GM12878 (cell line): ENCODE measurements around the gene SEC11A. TPM values are rescaled to one million over a fixed set of nuclear protein-coding genes. Genes with fewer than 3 reads are reported as not detected.

Experiments
- ATAC-seq: fragments of 200-7000 bp; cut with Tn5 transposase; 3 replicates; pipeline ENCODE4 v1.9.1; 2020; ENCODE audit warnings: mild to moderate bottlenecking, moderate library complexity
- BruUV-seq: library from RNA; stranded (reverse); fragments of 400-500 nt; replicated peaks from 2 replicates; lab custom pipeline; 2021; lab: Mats Ljungman, UMichigan
- CTCF ChIA-PET: fragments of 300-600 bp; sonication (Branson Sonifier 250); formaldehyde crosslinking; extraction: SDS; loops from one replicate; lab custom pipeline; 2021; ENCODE audit warnings: inconsistent platforms; lab: Yijun Ruan, JAX
- POLR2A ChIA-PET: fragments of 350-600 bp; formaldehyde crosslinking; extraction: SDS; loops from one replicate; lab custom pipeline; 2021; ENCODE audit warnings: inconsistent platforms; lab: Charles Lee
- RAD21 ChIA-PET: fragments of 300-600 bp; sonication (Branson Sonifier 250); formaldehyde crosslinking; loops from one replicate; lab custom pipeline; 2023; ENCODE audit warnings: antibody characterized with exemption; ENCODE audit not compliant: unreplicated experiment; lab: Charles Lee
- SMC1A ChIA-PET: fragments of 300-600 bp; sonication (Branson Sonifier 250); formaldehyde crosslinking; loops from one replicate; lab custom pipeline; 2023; ENCODE audit not compliant: unreplicated experiment, uncharacterized antibody; lab: Charles Lee
- DNase-seq: peaks from one replicate; pipeline ENCODE4 v3.0.0-alpha.2; 2011; ENCODE audit warnings: low read depth, low spot score
- FAIRE-seq: peaks from 3 replicates; lab custom pipeline; 2011; peaks lifted over from hg19 to GRCh38; lab: Jason Lieb, UNC
- H2AFZ ChIP-seq: 2 replicates; pipeline ENCODE4 v1.6.0; 2011; ENCODE audit warnings: low read depth, low read length, control low read depth; ENCODE audit not compliant: control insufficient read depth
- H3K27ac ChIP-seq: 2 replicates; pipeline ENCODE4 v1.5.1; 2011; ENCODE audit warnings: control low read depth; ENCODE audit not compliant: control insufficient read depth, insufficient read depth
- H3K27me3 ChIP-seq, 2 experiments: replicated peaks in 1 of 2; 2 replicates each; pipeline versions ENCODE4 v1.6.0 to v1.6.1; 2011; ENCODE audit warnings: low read length in 1 of 2; ENCODE audit not compliant: control insufficient read depth in 2 of 2, insufficient read depth in 2 of 2
- H3K36me3 ChIP-seq, 2 experiments: 2 replicates each; pipeline ENCODE4 v1.5.1; 2011; ENCODE audit warnings: low read length in 1 of 2; ENCODE audit not compliant: control insufficient read depth in 2 of 2, insufficient read depth in 2 of 2
- H3K4me1 ChIP-seq: 2 replicates; pipeline ENCODE4 v1.6.1; 2011; ENCODE audit warnings: mild to moderate bottlenecking, low read length, moderate library complexity, mixed read lengths; ENCODE audit not compliant: control insufficient read depth, insufficient read depth
- H3K4me2 ChIP-seq: 2 replicates; pipeline ENCODE4 v1.6.0; 2011; ENCODE audit warnings: control low read depth; ENCODE audit not compliant: control insufficient read depth, insufficient read depth
- H3K4me3 ChIP-seq: fragments of 200-600 bp; sonication (generic); 2 replicates; pipeline ENCODE4 v1.5.1; 2016
- H3K79me2 ChIP-seq: 2 replicates; pipeline ENCODE4 v1.6.0; 2011; ENCODE audit warnings: low read length; ENCODE audit not compliant: control insufficient read depth, insufficient read depth
- H3K9ac ChIP-seq: 2 replicates; pipeline ENCODE4 v1.8.0; 2011; ENCODE audit warnings: low read length, control low read depth, mixed read lengths; ENCODE audit not compliant: control insufficient read depth, insufficient read depth
- H3K9me3 ChIP-seq: replicated peaks from 3 replicates; pipeline ENCODE4 v1.5.1; 2011; ENCODE audit warnings: mild to moderate bottlenecking, low read length; ENCODE audit not compliant: control insufficient read depth, insufficient read depth
- H4K20me1 ChIP-seq: 2 replicates; pipeline ENCODE4 v1.6.0; 2011; ENCODE audit not compliant: control insufficient read depth, insufficient read depth
- ATF7 ChIP-seq: fragments of 450-650 bp; IDR thresholded peaks from 2 replicates; pipeline ENCODE4 v1.6.1; 2016; ENCODE audit warnings: low read depth, mild to moderate bottlenecking
- BHLHE40 ChIP-seq, 2 experiments: fragments of 450-650 bp in 1 of 2; IDR thresholded peaks; 2 replicates each; pipeline ENCODE4 v1.6.1; 2011 to 2017; ENCODE audit warnings: low read depth in 2 of 2, borderline replicate concordance in 1 of 2, improper control_type of control experiment in 1 of 2, low read length in 1 of 2, mild to moderate bottlenecking in 1 of 2
- CEBPB ChIP-seq, 2 experiments: fragments of 150-350 bp in 1 of 2; IDR thresholded peaks; 2 replicates each; pipeline ENCODE4 v1.6.1; 2012 to 2014; ENCODE audit warnings: low read depth in 2 of 2, low read length in 2 of 2, borderline replicate concordance in 1 of 2, inconsistent platforms in 1 of 2
- CHD2 ChIP-seq: IDR thresholded peaks from 2 replicates; pipeline ENCODE4 v1.6.1; 2011; ENCODE audit warnings: low read depth, low read length, improper control_type of control experiment, borderline replicate concordance
- DPF2 ChIP-seq: fragments of 450-650 bp; IDR thresholded peaks from 2 replicates; pipeline ENCODE4 v1.6.1; 2017; ENCODE audit warnings: mild to moderate bottlenecking
- ELK1 ChIP-seq: IDR thresholded peaks from 2 replicates; pipeline ENCODE4 v1.6.1; 2012; ENCODE audit warnings: low read depth, low read length, improper control_type of control experiment
- FOXM1 ChIP-seq: IDR thresholded peaks from 2 replicates; pipeline ENCODE4 v1.6.1; 2012; ENCODE audit warnings: low read depth, mild to moderate bottlenecking, inconsistent platforms, low read length, moderate library complexity
- HDAC2 ChIP-seq: fragments of 200-600 bp; sonication (generic); IDR thresholded peaks from 2 replicates; pipeline ENCODE4 v1.6.1; 2017
- KAT2A ChIP-seq: conservative IDR thresholded peaks from 2 replicates; pipeline ENCODE4 v1.6.1; 2011; ENCODE audit warnings: low read depth, low read length; ENCODE audit not compliant: control insufficient read depth
- KDM1A ChIP-seq: fragments of 200-600 bp; sonication (generic); IDR thresholded peaks from 2 replicates; pipeline ENCODE4 v1.6.1; 2016; ENCODE audit warnings: borderline replicate concordance
- MTA2 ChIP-seq: fragments of 450-650 bp; IDR thresholded peaks from 2 replicates; pipeline ENCODE4 v1.6.1; 2016; ENCODE audit warnings: low read depth, mild to moderate bottlenecking, moderate library complexity
- NBN ChIP-seq: fragments of 450-650 bp; IDR thresholded peaks from 2 replicates; pipeline ENCODE4 v1.6.1; 2016
- NR2C1 ChIP-seq: fragments of 450-650 bp; IDR thresholded peaks from 2 replicates; pipeline ENCODE4 v1.6.1; 2017; ENCODE audit warnings: antibody characterized with exemption, mild to moderate bottlenecking, moderate library complexity
- NR2F1 ChIP-seq: fragments of 450-650 bp; conservative IDR thresholded peaks from 2 replicates; pipeline ENCODE4 v1.6.1; 2017; ENCODE audit warnings: mild to moderate bottlenecking
- RAD51 ChIP-seq: fragments of 450-650 bp; IDR thresholded peaks from 2 replicates; pipeline ENCODE4 v1.6.1; 2016; ENCODE audit warnings: moderate library complexity, mild to moderate bottlenecking, inconsistent platforms
- SUZ12 ChIP-seq: fragments of 200-600 bp; sonication (generic); IDR thresholded peaks from one replicate; pipeline ENCODE4 v1.6.1; 2018; ENCODE audit warnings: antibody characterized with exemption, mild to moderate bottlenecking; ENCODE audit not compliant: unreplicated experiment
- WGBS: methylation state at CpG from one replicate; pipeline ENCODE4 v1.1.6; 2016; ENCODE audit warnings: low lambda C conversion rate; ENCODE audit not compliant: insufficient replicate concordance, insufficient coverage; ENCODE audit errors: missing lambda C conversion rate; 5-methylcytosine and 5-hydroxymethylcytosine counted together
- in situ Hi-C: fragments of 300-500 bp; cut with MboI; formaldehyde crosslinking; loops from 9 replicates; pipeline ENCODE4 v1.14.3; 2018; ENCODE audit warnings: mixed read lengths
- intact Hi-C: fragments of 100-400 bp; cut with micrococcal nuclease; formaldehyde crosslinking; loops from one replicate; pipeline ENCODE4 v1.14.2; 2022; ENCODE audit not compliant: unreplicated experiment
- polyA plus RNA-seq, 11 experiments: library from polyadenylated mRNA; depleted of rRNA in 4 of 11; unstranded in 6 of 11; stranded (reverse) in 5 of 11; fragments of >200 nt; fragmentation: Nextera tagmentation in 4 of 11; fragmentation: Illumina TruSeq in 1 of 11; extraction: Ambion mirVana in 4 of 11; extraction: Trizol in 1 of 11; gene quantifications; 1 replicate in 1 of 11; 2 replicates in 10 of 11; pipeline versions ENCODE4 v1.2.1 to v1.2.3, GENCODE V29; 2011 to 2016; ENCODE audit warnings: inconsistent platforms in 2 of 11, missing spikeins in 2 of 11, low read depth in 1 of 11
- total RNA-seq, 4 experiments: library from RNA; depleted of rRNA in 3 of 4; stranded (reverse); fragments of >200 nt in 3 of 4; fragmentation: Illumina TruSeq in 1 of 4; extraction: Trizol in 1 of 4; gene quantifications; 2 replicates each; pipeline versions ENCODE4 v1.2.1 to v1.2.3, GENCODE V29; 2013 to 2021
- TF ChIP-seq, protein P1 (sequence below): fragments of 450-650 bp; IDR thresholded peaks from 2 replicates; pipeline ENCODE4 v1.6.1; 2017; ENCODE audit warnings: low read depth, mild to moderate bottlenecking, moderate library complexity
- TF ChIP-seq, protein P2 (sequence below): fragments of 450-650 bp; IDR thresholded peaks from 2 replicates; pipeline ENCODE4 v1.6.1; 2016; ENCODE audit warnings: mild to moderate bottlenecking
- TF ChIP-seq, protein P3 (sequence below): fragments of 450-650 bp; IDR thresholded peaks from 2 replicates; pipeline ENCODE4 v1.6.1; 2016; ENCODE audit warnings: mild to moderate bottlenecking

Gene SEC11A
- total and polyA plus RNA-seq, 10 of the 15 experiments (the other 5 are each of a cell fraction or from before 2014, with no cell fraction given): 99.2 to 159 (median 143) TPM

GRCh38 chr15:84759018-84759417, 43.1 kb upstream of the SEC11A start:
- Histone ChIP-seq H3K27me3 (no peaks in the 10 kb centered on the region), H3K4me3 (no peak overlapping the region), H3K27ac (no peak overlapping the region; the same call in 1 of the 2 replicates), H3K36me3 (no peaks in the 10 kb centered on the region; a peak in 2 of 4 replicates), H4K20me1 (peaks cover 5% of the 10 kb centered on the region), H3K9me3 (no peaks in the 10 kb centered on the region), H3K4me1 (peaks cover 27% of the 10 kb centered on the region), H3K79me2 (peaks cover 95% of the 10 kb centered on the region), H3K9ac (no peak overlapping the region), H3K4me2 (peak overlapping the region; percentile 46), H2AFZ (no peak overlapping the region)
- no peak for FAIRE-seq
- BruUV-seq: no TSS peak
- ChIA-PET CTCF (interaction anchor here (1.4 kb wide), 1 partner anchor 99 kb away, joined by 4 read pairs; no protein-coding TSS in a partner anchor), RAD21 (no interaction called here), POLR2A (interaction anchor here (0.6 to 1.2 kb wide), 3 partner anchors 15 to 42 kb away, joined by 3 to 4 read pairs (median 4); no protein-coding TSS in a partner anchor), SMC1A (interaction anchor here (1.6 kb wide), 1 partner anchor 24 kb away, joined by 4 read pairs; no protein-coding TSS in a partner anchor)
- intact Hi-C loops (no loop called here), in situ Hi-C loops (no loop called here)
- WGBS: 45% methylated on average over 1 of the region's 1 CpG
- DNase-seq: no peak
- peak; percentile 58 for ATAC-seq
- TF ChIP-seq, protein P1, sequence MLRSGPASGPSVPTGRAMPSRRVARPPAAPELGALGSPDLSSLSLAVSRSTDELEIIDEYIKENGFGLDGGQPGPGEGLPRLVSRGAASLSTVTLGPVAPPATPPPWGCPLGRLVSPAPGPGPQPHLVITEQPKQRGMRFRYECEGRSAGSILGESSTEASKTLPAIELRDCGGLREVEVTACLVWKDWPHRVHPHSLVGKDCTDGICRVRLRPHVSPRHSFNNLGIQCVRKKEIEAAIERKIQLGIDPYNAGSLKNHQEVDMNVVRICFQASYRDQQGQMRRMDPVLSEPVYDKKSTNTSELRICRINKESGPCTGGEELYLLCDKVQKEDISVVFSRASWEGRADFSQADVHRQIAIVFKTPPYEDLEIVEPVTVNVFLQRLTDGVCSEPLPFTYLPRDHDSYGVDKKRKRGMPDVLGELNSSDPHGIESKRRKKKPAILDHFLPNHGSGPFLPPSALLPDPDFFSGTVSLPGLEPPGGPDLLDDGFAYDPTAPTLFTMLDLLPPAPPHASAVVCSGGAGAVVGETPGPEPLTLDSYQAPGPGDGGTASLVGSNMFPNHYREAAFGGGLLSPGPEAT: peak; percentile 57; the same call in 1 of the 2 replicates
- peak; percentile 69 for TF ChIP-seq NR2F1
- TF ChIP-seq CHD2: no peak
- TF ChIP-seq KDM1A: no peak
- TF ChIP-seq DPF2: 0 out of 2 replicates have a peak, but pooled peaks have one; percentile 39
- no peak for TF ChIP-seq HDAC2
- peak; percentile 34; the same call in 1 of the 2 replicates for TF ChIP-seq ATF7
- no peak for TF ChIP-seq FOXM1
- TF ChIP-seq NBN: no peak
- TF ChIP-seq NR2C1: peak; percentile 31
- peak; percentile 82 for TF ChIP-seq MTA2
- TF ChIP-seq SUZ12: no peak
- no peak for TF ChIP-seq CEBPB (IDR thresholded peaks at IDR 0.05; ENCODE audit: borderline replicate concordance in 1 of 2, low read depth in 2 of 2, low read length in 2 of 2)
- TF ChIP-seq, protein P2, sequence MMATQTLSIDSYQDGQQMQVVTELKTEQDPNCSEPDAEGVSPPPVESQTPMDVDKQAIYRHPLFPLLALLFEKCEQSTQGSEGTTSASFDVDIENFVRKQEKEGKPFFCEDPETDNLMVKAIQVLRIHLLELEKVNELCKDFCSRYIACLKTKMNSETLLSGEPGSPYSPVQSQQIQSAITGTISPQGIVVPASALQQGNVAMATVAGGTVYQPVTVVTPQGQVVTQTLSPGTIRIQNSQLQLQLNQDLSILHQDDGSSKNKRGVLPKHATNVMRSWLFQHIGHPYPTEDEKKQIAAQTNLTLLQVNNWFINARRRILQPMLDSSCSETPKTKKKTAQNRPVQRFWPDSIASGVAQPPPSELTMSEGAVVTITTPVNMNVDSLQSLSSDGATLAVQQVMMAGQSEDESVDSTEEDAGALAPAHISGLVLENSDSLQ: peak; percentile 40; the same call in 1 of the 2 replicates
- no peak for TF ChIP-seq KAT2A
- no peak for TF ChIP-seq RAD51
- TF ChIP-seq ELK1: no peak
- TF ChIP-seq BHLHE40 (IDR thresholded peaks at IDR 0.05; ENCODE audit: borderline replicate concordance in 1 of 2, low read depth in 2 of 2, low read length in 1 of 2): peak in 1 of 2 experiments; percentile 47; a peak in 1 of 4 replicates
- TF ChIP-seq, protein P3, sequence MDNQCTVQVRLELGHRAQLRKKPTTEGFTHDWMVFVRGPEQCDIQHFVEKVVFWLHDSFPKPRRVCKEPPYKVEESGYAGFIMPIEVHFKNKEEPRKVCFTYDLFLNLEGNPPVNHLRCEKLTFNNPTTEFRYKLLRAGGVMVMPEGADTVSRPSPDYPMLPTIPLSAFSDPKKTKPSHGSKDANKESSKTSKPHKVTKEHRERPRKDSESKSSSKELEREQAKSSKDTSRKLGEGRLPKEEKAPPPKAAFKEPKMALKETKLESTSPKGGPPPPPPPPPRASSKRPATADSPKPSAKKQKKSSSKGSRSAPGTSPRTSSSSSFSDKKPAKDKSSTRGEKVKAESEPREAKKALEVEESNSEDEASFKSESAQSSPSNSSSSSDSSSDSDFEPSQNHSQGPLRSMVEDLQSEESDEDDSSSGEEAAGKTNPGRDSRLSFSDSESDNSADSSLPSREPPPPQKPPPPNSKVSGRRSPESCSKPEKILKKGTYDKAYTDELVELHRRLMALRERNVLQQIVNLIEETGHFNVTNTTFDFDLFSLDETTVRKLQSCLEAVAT: no peak
